ENCODE results near the gene RAI14.
"Not testable (repeated sequence)": the region's sequence is repeated elsewhere in the genome, so short reads cannot be mapped to it uniquely, and the experiment has no call there.

The RAI14 gene

DNA sequence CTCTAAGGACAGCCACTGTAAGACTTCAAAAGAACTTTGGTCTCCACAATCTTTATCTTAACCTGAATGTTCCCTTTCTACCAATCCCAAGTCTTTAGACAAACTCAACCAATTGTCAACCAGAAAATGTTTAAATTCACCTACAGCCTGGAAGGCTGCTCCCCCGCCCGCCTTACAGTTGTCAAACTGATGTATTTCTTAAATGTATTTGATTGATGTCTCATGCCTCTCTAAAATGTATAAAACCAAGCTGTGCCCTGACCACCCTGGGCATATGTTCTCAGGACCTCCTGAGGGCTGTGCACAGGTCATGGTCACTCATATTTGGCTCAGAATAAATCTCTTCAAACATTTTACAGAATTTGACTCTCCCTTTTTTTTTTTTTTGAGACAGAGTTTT lies 45.3 kb downstream of the RAI14 start:
- not testable (repeated sequence) for DNase-seq

DNA sequence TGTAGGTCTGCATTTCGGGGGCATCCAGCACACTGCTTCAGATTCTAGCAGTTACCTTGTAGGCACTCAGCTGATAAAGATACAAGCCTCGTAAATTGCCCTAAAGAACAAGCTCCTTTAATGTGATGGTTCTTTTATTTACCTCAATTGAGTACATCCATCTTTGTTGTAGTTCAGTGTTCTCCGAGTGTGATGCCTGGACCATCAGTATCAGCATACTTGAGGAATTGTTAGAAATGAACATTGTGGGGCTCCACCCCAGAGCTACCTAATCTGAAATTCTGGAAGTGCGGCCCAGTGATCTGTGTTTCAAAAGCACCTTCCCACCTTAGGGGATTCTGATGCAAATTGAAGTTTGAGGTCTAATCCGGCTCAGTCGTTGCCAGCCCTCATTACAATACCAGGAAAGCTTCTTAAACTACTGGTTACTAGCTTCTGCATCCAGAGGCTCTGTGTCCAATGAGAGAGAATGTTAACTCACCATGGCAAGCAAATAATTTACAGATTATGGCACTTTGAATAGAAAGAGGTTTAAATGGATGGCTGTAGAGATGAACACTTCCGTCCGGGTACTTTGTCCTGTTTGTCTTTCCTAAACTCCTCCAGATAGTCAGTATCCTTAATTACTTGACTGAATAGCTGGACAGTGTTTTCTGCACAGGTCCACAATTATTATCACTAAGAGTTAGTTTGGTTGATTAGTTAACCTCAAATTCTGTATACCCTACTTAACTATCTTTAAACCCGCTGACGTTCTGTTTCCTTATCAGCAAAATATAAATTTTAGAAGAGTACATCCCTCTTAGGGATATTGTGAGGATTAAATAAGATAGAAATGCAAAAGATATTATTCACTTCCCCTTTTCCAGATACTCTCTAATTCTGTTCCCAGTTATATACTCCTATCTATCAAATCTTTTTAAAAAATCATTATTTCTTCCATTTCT lies 47.9 kb downstream of the RAI14 start:
- no peak for DNase-seq

DNA sequence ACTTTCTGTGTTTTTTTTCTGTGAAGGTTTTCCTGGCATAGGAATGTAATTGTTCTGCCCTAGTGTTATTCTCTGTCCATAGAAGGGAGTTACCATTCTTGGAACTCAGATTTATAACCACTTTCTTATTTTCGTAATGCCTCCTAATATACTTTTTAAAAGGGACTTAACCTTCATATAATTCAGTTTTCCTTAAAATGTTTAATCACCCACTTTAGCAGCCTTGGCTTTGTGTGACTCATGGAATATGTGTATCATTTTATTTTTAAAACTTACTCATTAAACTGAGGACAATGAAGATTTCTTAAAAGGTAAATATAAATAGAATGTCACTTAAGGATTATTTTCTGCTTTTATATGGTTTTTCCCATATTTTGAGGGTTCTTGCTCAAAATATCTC lies 50.0 kb downstream of the RAI14 start:
- DNase-seq = no peak

DNA sequence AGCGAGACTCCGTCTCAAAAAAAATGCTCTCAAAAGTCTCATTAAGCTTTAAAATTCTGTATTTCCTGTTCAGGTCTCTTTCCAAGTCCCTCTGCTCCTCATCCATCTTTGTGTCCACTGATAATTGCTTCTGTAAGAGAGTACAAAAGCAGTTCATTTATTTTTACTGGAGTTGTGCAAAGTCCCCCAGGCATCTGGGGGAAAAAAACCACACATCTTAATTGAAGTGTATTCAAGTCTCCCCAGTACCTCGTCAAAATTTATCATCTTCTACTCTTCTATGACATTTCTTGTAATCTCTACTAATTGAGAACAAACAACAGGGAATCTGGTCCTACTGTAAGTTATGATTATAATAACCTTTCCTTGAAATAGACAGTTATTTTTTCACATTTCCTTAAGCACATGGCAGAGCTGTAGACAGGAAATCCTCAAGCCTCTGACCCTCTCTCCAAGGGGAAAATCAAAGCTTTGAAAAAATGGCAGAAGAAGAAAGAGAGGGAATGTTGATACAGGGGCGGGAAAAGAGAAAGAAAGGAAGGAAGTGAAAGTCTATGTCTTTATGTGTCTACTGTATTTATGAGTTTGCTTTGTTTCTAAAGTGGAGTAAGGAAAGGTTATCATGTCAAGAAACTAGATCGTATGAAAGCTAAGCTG lies 51.5 kb downstream of the RAI14 start:
- DNase-seq = no peak

DNA sequence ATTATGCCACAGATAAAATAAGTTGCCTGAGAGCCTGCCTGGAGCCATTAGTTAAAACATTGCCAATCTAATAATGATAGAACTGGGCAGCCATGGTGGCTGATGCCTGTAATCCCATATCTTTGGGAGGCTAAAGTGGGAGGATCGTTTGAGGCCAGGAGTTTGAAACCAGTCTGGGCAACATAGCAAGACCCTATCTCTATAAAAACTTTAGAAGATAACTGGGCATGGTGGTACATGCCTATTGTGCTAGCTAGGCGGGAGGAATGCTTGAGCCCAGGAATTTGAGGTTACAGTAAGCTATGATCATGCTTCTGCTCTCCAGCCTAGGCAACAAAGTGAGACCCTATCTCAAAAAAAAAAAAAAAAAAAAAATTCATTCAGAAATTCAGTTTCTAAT lies 52.6 kb downstream of the RAI14 start:
- DNase-seq = no peak

DNA sequence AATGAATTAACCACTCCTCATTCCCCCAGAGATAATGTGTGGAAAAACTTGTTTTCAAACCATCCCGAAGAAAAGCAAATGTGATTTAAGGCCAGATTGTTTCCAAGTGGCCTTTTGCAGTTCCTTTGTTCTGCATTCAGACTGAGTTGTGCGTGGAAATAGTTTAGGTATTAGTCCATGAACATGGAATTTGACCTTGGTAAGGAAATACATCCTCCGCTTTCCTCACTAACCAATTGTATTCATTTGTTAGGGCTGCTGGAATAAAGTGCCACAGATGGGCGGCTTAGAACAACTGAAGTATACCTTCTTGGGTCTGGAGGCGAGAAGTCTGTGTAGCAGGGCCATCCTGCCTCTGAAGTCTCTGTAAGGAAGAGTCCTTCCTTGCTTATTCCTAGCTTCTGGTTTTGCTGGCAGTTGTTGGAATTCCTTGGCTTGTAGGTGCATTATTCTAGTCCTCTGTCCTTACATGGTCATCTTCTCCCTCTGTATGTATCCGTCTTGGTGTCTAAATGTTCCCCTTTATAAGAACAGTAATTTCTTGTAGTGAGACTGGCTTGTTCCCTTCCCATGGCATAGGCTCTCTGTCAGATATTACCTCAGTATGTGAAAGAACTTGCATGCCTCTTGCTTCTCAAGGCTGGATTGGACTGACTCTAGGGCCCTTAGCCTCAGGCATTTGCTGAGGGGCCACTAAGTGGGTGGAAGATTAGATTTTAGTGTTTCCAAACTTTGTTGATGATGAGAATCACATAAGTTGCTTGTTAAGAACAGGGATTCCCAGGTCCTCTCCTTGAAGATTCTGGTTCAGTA lies 53.9 kb downstream of the RAI14 start:
- DNase-seq = no peak

DNA sequence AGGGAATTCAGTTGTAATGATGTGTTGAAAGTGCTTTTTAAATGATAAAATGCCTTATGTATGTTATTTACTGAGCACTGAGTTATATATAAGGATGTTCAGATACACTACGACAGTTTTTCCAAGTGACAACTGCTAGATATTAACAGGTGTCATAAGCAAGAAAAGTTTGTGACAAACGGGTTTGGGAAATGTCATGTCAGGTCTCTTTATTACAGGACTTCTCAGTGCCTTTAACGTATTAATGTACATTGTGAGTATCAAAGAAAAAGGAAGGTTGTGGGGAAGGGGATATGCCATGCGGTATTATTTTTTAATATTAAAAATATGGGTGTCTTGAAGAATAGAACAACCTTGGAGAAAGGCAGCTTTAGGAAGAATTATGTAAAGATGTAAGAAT lies 56.4 kb downstream of the RAI14 start:
- no peak for DNase-seq

DNA sequence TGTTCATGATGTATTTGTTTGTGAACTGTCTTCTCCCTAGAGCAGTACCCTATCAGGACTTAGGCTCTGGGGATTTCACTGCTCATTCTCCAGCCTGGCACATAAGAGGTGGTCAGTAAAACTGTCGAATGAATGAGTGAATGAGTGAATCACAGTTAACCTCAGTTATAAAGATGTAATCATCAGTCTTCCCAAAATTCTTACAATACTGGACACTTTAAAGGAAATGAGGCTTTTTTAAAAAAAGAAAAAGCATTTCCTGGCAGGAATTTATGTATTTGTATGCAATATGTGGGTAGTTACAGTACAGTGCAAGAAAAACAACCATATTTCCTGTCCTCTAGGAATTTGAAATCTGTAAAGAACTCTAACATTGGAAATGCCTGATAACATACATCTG lies 59.6 kb downstream of the RAI14 start:
- DNase-seq = no peak

DNA sequence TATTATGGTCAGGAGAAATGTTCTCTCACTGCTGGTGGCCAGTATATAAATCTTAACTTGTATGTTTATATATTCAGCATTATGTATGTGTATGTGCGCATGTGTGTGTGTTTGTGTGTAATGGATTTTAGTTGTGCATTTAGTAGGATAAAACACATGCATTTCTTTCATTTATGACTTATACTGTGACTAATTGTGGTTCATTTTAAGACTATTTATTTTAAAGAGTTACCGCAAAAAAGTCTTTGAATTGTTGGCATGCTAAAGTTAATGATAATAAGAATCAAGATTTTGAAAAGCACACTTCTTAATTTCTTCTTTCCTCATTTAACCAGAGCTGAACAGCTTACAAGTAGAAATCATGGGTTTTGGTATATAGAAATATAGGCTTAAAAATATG lies 60.9 kb downstream of the RAI14 start:
- DNase-seq = no peak

DNA sequence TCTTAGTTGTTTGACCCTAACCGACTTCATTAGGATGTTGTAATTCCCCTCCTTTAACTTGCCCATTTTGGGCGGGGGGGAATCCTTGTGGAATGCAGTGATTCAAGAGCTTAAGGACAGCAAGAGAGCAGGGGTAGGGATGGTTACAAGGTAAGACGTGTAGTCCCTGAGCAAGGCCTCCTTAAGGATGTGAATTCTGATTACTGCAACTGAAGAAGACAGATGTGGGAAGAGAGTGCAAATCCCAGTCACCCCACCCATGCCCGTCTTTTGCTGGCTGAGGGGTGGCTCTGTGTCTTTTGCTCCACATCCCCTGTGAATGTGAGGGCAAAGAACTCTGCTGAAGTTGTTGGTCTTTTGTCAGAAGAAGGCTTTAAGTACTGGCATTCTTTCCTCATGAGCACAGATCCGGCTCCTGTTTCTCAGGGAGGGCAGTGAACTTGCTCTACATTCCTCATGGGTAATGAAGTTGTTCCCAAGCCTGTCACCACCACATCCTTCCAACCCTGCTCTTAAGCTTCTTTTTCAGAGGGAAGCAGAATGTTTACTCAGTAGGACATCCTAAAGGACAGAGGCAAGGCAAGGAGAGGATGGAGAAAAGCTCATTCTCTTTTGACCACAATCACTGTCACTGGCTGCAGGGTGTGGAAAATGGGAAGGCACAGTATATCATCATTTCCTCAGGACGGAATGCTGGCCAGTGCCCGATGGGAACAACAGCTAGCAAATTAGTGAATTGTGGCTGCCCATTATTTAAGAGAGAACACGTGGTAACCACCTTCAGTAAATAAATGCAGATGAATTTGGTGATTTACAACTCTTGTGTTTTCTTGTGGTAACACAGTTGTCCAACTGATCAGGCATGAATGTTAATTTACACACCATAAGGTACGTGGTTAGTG lies 61.5 kb downstream of the RAI14 start:
- no peak for DNase-seq

DNA sequence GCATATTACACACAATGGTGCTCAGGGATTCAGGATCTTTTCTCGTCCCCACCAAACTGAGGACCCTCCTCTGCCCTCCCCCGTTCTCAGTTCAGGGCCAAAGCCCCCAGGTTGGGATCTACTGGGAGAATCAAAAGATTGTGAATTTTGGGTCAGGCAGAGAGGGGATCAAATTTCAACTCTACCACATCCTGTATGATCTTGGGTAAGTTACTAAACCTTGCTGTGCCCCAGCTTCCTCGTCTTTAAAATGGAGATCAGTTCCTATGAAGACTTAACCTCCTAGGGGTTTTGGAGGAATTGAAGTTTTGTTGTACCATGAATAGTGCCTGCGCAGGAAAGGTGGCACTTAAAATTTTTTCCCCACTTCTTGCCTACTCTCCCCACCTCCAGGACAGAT lies 62.4 kb downstream of the RAI14 start:
- DNase-seq = no peak

DNA sequence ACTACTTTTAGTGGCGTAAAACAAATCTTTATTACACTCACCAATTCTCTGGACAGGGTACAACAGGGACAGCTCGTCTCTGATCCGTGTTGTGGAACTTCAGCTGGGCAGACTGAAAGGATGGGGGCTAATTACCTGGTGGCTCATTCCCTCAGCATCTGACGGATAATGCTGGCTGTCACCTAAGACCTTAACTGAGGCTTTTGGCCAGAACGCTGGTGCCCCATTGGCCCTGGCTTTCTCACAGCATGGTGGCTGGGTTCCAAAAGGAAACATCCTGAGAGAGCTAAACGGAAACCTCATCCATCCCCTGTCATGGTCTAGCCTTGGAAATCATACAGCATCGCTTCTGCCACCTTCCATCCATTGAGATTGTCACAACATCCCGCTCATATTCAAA lies 62.9 kb downstream of the RAI14 start:
- no peak for DNase-seq

DNA sequence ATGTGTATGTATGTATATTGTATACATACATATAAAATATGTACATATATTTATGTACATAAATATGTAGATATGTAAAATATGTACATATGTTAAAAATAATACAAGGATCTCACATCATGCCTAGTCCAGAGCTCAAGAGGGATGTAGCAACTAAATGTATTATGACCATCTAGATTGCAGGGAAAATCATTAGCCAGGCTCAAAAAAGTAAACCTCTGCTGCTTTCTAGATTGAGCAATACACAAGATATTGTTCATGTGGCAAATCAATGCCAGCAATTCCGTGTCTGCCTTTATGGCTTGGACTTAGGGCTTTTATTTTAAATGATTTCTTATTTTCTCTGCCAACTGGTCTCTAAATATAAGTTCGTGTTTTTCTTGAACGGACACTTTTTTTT lies 65.2 kb downstream of the RAI14 start:
- DNase-seq = no peak

DNA sequence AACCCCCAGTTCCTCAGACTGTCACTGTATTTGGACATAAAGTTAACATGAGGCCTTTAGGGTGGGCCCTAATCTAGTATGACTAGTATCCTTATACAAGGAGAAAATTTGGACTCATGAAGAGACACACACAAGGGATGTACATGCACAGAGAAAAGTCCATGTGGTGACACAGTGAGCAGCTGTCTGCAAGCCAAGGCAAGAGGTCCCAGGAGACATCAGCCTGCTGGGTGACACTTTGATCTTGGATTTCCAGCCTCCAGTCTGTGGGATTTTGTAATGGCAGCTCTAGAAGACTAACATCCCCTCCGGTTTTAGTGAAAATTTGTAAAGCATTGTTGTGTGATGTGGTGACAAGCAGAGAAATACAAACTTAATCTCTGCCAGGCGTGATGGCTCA lies 66.1 kb downstream of the RAI14 start:
- no peak for DNase-seq

DNA sequence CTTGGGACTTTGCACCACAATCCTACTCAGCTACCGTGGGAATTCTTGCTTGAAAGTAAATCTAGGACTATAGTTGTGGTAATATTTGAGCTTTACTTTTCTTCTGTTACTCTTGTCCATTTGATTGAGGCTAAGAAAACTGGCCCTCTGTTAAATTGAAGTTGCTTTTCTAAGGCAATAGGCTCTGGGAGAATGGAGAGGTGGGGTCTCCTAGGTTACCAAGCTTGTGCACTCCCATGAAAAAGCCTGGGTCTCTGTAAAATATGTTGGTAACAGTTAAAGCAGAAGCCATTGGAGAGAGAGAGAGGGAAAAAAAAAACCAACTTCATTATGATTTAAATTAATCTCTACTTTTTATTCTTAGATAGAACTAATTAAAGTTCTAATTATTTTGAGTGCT lies 68.6 kb downstream of the RAI14 start:
- no peak for DNase-seq

DNA sequence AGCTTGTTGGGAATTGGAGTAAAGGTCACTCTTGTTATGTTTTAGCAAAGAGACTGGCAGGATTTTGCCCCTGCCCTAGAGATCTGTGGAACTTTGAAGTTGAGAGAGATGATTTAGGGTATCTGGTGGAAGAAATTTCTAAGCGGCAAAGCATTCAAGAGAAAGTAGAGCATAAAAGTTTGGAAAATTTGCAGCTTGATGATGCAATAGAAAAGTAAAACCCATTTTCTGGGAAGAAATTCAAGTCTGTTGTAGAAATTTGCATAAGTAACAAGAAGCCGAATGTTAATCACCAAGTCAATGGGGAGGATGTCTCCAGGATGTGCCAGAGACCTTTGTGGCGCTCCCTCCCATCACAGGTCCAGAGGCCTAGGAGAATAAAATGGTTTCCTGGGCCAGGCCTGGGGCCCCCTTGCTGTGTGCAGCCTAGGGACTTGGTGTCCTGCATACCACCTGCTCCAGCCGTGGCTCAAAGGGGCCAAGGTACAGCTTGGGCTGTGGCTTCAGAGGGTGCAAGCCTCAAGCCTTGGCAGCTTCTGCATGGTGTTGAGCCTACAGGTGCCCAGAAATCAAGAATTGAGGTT lies 71.1 kb downstream of the RAI14 start:
- not testable (repeated sequence) for DNase-seq

DNA sequence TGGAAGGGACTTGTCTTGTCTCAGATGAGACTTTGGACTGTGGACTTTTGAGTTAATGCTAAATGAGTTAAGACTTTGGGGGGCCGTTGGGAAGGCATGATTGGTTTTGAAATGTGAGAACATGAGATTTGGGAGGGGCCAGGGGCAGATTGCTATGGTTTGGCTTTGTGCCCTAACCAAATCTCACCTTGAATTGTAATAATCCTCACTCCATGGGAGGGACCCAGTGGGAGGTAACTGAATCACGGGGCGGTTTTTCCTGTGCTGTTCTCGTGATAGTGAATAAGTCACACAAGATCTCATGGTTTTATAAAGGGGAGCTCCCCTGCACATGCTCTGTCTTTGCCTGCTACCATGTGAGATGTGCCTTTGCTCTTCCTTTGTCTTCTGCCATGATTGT lies 72.1 kb downstream of the RAI14 start:
- DNase-seq = no peak

DNA sequence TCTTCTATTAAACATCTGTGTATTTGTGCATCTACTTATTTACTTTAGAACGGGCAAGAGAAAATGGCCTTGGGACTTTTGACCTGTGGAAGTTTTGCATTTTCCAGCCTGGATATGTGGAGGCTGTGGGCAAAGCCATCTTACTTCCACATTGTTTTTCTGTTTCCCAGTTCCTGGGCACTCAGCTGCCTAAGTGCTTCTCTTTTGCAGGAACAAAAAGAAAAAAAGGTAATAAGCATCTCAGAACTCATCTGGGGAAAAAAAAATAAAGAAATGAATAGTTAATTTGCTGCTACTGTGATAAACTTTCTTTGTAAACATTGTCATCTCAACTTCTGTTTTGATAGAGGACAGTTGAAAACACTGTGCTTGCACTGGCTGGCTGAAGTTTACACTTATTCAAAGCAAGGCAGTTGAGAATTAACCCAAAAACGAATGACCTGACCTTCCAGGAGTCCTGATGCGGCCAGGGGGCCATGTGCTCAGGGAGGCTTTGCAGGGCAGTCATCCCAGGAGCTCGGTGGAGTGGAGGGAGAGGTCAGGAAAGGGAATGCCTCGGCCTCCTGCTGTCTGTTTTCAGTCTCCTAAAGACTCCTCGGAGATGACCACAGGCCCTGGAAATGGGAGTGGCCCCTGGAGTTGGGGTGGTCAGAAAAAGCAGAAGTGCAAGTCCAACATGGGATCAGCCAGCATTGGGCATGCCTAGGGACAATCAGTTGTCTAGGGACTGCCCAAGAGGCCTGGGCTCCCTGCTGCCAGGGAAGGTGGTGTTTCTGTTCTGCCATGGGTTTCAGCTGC lies 75.5 kb downstream of the RAI14 start:
- peak in 1 of 2 donors; percentile 2 for DNase-seq

DNA sequence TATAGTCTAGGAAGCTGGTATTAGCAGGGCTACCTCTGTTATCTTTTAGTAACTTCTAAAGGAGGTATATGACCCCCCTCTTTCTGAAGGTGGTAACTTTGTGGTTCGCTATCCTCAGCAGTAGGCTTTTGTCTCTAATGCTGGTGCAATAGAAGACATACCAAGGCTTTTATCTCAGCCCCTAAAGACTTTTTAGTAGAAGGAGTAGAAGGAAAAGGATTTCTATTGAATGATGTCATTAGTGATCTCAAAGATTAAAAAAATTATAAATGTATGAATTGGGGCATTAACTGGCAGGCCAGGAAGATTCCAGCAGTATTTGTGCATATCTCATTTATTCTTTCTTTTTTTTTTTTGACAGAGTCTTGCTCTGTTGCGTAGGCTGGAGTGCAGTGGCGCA lies 78.2 kb downstream of the RAI14 start:
- DNase-seq = no peak

DNA sequence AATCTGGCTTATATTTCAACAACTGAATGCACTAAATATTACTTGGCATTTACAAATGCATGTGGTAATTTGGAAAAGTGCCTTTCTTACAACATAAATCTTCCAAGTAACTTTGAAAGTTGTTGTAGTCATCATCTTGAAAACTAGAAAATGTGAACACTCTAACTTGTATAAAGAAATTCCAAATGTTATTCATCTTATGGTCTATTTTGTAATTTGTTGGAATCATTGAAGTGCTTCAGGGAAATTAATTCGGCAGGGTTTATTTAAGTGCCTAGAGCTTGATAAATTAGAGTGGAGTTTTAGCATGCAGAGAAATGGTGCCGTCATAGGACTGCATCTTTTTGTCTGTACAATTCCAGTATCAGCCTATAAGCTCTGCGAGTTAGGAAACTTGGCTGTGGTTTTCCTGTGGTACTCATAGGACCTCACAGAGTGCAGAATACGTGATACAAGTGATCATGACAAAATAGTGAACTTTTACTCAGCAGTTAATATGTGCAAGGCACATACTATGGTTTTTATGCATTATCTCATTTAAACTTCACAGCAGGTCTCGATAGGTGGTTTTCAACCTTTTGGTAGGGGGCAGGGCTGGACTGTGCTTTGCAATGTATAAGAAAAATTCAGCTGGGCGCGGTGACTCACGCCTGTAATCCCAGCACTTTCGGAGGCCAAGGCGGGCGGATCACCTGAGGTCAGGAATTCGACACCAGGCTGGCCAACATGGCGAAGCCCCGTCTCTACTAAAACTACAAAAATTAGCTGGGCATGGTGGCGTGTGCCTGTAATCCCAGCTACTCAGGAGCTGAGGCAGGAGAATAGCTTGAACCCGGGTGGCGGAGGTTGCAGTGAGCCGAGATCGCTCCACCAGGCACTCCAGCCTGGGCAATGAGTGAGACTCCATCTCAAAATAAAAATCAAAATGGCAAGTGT lies 79.6 kb downstream of the RAI14 start:
- no peak for DNase-seq

Data from inflammatory macrophage (primary cell).